GM19468 (cell line): Measurements from ENCODE around the gene FOCAD.
"Not testable (repeated sequence)": the region's sequence is repeated elsewhere in the genome, so short reads cannot be mapped to it uniquely, and the experiment has no call there.

Experiments used
- ATAC-seq: cut with Tn5 transposase; IDR thresholded peaks from one replicate; pipeline ENCODE4 v1.9.1; 2021; ENCODE audit warnings: mild to moderate bottlenecking, moderate library complexity, moderate number of reproducible peaks; ENCODE audit not compliant: unreplicated experiment; ENCODE audit errors: extremely low read depth

FOCAD gene

DNA sequence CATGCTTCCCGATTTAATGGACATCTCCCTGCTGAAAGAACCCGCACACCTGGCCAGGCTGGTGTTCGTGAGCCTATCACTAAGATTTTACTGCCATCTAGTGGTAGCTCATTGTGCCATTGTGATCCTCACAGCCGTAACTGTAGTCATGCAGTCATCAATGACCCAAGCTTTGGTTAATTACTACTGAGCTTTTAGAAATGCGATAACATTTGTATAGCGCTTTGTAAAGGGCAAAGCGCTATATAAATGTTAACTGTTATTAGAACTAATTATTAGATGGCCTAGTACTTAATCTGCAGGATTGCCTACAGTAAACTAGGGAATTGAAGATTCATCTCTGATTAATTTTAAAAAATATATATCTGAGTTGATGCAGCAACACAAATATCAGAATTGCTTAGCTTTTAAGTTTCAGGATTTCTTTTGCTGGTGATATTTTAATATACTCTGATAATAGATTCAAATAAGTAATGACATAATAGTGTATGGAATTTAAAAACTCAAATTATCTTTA is 257.2 kb downstream of the FOCAD start:
- peak; percentile 75 for ATAC-seq

DNA sequence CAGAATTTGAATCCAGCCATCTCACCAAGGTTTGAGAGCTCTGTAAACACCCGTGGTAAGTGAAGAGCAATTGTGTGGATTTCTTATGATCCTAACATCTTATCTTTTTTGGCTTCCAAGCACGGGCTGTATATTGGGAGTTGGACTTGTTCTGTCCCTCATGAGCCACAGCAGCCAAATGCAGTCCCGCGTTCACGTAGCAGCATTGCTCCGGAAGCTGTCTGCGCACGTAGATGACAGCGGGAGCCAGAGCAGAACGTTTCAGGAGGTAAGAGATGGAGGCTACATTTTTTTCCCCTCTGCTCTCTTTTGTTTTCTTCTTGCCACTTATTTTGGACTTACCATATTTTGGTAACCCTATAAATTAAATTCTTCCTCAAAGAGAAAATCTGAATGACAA is 260.4 kb downstream of the FOCAD start:
- ATAC-seq = no peak

DNA sequence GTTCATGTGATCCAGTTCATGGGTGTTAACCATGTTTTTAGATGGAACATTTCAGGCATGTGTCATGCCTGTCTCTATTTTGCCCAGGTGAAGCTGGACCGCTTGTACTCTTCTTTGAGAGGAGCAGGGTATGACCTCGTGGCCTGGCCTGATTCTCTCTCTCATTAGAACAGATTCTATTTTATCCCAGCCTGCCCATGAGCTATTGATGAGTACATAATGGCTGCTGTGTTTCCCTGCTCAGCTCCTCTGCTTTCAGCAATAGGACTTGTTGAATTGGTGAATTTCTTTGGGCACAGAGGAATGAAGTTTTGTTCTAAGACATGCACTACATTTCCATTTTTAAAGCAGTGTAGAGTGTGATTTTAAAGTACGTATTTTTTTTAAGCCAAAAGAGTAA is 261.2 kb downstream of the FOCAD start:
- no peak for ATAC-seq

DNA sequence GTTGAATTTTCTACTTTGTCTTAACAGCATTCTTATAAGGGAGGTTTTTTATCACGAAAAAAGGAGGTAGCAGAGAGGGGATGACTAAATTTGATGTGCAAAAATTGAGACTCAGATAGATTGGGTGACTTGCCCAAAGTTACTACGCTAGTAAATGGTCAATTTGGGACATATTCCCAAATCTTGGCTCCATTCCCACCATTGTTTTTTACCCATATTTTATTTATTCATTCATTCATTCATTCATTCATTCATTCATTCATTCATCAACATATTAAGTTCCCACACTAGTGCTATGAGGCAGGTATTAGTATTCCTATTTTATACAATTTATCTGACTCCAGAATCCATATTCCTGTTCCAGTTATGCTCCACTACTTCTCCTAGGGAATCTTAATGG is 261.8 kb downstream of the FOCAD start:
- ATAC-seq = no peak

DNA sequence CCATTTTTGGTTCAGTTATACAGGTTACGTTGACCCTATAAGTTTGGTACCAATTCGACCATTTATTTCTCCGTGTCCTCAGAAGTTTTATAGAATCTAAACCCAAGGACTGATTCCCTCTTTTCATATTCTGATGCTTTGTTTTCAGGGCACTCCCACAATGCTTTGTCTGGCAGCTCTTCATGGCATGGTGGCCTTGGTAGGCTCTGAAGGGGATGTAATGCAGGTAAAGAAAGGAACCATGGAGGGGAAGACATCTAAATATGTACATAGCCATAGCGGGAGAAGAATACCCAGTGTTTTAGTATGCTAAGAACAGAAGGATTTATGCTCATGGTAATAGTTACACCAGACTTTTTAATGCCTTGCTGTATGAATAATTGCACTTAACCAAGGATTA is 264.6 kb downstream of the FOCAD start:
- no peak for ATAC-seq

DNA sequence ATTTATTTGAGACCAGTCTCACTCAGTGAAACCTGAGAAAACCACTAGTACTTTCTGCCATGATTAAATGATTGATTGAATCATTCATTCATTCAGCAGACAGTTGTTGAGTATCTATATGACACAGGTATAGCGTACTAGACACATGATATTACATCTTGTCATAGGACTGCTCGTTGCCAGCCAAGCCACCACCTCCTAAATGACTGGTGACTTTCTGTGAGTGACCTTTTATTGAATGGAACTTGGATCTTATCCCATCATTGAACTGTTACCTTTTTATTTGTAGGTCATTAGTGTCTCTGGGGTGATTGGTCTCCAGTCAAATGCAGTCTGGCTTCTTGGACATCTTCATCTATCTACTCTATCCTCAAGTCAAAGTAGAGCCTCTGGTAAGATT is 266.6 kb downstream of the FOCAD start:
- no peak for ATAC-seq

DNA sequence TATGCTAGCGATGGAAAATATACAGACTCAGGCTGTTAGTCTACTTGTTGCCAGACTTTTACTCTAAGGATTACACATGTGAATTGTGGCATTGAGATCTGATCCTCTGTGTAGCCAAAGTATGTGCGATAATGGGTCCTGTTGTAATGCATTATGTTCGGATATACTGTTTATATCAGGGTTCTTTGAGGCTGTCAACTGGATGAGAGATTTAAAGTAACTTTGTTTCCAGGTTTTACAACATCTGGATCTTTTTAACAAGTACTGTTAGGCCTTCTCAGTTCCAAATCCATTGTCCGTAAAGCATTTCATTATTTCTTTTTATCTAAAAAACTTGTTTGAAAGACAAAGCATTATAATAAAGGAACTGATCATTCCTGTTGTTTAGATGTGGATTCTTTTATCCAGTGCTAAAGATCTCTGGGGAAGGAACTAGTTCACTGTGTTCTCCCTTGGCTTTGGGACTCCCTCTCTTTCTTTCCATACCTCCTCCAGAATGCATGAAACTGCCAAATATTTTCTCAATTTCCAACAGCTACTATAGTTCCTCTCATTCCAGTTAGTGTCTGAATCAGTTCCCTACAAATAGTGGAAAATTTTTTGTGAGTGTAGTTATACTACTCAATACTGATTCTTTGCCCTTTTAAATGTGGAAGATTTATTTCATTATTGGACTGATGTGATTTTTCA is 278.6 kb downstream of the FOCAD start:
- ATAC-seq = no peak

DNA sequence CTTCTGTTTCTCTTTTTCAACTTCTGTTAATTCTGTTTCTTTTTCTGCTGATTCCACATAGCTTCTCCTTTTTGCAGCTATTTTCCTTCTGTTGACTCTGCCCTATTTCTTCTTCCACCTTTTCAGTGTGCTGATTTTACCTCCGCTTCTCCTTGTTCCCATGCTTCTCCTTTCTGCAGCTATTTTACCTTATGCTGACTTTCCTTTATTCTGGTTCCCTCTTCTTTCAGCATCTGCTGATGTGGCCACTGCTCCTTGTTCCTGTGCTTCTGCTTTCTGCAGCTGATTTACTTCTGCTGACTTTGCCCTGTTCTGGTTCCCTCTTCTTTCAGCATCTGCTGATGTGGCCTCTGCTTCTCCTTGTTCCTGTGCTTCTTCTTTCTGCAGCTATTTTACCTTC is 288.6 kb downstream of the FOCAD start:
- ATAC-seq = no peak

DNA sequence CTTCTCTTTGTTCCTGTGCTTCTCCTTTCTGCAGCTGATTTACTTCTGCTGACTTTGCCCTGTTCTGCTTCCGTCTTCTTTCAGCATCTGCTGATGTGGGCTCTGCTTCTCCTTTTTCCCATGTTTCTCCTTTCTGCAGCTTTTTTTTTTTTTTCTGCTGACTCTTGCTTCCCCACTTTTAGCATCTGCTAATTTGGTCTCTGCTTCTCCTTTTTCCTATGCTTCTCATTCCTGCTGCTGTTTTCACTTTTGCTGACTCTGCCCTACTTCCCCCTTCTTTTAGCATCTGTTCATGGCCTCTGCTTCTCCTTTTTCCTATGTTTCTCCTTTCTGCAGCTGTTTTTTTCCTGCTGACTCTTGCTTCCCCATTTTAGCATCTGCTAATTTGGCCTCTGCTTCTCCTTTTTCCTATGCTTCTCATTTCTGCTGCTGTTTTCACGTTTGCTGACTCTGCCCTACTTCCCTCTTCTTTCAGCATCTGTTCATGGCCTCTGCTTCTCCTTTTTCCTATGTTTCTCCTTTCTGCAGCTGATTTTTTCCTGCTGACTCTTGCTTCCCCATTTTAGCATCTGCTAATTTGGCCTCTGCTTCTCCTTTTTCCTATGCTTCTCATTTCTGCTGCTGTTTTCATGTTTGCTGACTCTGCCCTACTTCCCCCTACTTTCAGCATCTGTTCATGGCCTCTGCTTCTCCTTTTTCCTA is 289.3 kb downstream of the FOCAD start:
- ATAC-seq = not testable (repeated sequence)

DNA sequence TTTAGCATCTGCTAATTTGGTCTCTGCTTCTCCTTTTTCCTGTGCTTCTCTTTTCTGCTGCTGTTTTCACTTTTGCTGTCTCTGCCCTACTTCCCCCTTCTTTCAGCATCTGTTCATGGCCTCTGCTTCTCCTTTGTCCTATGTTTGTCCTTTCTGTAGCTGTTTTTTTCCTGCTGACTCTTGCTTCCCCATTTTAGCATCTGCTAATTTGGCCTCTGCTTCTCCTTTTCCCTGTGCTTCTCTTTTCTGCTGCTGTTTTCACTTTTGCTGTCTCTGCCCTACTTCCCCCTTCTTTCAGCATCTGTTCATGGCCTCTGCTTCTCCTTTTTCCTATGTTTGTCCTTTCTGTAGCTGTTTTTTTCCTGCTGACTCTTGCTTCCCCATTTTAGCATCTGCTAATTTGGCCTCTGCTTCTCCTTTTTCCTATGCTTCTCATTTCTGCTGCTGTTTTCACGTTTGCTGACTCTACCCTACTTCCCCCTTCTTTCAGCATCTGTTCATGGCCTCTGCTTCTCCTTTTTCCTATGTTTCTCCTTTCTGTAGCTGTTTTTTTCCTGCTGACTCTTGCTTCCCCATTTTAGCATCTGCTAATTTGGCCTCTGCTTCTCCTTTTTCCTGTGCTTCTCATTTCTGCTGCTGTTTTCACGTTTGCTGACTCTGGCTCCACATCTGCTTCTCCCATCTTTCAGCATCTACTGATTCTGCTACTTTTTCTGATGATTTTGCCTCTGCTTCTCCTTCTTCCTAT is 290.3 kb downstream of the FOCAD start:
- ATAC-seq = not testable (repeated sequence)

DNA sequence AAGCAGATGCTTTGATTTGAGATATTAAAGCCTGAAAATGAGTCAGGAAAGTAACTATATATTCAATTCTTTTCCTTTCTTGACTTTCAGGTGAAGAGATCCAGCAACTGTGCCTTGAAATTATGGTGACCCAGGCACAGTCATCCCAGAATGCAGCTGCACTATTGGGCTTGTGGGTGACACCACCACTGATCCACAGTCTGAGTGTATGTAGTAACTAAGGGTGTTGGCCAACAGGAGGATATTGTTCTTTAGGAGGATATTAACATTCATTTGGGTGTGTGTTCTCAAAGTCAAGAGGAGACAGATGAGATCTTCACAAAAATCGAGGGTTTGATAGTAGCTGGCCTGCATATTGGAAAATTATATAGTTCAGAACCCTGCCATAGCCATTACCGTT is 294.2 kb downstream of the FOCAD start:
- no peak for ATAC-seq

DNA sequence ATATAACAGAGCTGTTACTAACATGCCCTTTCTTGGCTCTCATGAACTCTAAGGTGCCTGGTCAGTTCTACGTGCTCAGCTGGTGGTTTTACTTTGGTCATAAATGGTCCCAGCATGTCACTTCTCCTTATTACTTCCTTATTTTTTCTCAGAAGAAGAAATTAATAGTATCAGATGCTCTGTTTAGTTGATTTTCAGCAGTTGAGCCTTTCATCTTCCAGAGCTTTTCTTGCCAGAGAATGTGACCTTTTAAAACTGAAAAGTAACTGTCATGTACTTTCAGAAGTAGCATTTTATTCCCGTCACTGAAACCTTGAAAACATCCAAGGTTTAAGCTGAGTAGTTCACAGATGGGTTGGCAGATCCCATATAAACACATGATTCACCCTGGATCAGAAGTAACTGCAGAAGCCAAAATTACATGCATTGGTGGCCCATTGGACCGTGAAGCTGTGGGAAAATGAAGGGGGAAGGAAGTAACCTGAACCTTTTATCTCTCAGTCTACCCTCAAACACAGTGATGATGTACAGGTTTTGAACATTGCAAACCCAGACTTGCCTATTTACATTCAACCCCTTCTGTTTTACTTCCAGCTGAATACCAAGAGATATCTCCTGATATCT is 296.9 kb downstream of the FOCAD start:
- peak; percentile 25 for ATAC-seq

DNA sequence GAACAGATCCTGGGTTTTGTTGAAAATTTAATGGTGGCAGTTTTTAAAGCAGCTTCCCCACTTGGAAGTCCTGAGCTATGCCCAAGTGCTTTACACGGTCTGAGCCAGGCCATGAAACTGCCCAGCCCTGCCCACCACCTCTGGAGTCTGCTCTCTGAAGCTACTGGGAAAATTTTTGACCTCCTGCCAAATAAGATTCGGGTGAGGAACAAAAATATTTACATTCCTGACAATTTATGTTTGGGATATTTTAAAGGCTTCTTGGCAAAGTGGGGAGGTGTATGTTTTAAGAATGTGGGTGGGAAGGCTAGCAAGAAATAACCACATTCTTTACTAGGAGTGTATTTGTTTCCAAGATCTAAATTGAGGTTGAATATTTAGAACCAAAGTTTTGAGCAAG is 297.4 kb downstream of the FOCAD start:
- ATAC-seq = no peak

DNA sequence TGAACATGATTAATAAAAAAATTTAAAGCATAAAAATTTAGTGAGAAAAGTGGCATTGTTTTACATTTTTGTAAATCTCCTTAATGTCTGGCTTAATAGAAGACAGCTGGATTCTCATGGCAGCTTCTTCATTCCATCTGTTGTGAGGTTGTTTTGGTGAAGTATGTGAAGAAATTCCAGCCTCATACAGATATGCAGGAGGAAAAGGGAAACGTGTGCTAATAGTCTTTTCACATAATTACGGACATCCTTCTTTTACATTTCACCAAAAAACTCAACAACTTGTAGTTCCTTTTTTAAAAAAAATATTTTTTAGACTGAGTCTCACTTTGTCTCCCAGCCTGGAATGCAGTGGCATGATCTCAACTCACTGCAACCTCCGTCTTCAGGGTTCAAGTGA is 300.4 kb downstream of the FOCAD start:
- ATAC-seq = no peak

DNA sequence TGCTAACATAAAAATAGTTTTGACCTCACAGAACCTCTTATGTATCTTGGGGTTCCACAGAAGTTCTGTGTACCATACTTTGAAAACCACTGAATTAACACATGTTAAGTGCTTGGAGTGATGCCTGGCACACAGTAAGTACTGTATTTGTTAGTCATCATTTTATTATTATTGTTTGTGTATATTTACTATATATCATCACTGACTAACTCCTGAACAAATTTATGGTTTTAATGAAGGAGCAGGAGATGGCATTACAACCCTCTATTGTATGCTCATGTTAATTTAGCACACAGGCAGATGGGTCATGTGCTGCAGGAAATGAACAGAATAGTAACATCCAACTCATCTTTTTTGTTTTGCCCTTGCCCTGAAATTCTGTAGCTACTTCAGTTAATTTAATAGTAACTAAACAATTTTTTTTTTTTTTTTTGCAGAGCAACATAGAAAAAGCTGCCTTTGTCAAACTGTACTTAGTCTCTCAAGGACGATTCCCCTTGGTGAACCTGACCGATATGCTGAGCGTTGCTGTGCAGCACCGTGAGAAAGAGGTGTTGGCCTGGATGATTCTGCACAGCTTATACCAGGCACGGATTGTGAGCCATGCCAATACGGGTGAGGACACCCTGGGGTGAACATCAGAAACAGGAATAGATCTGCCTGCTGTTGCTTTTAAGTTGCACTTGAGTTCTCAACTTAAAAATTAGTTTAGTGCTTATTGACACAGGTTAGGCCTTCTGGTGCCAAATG is 302.0 kb downstream of the FOCAD start:
- ATAC-seq = no peak

DNA sequence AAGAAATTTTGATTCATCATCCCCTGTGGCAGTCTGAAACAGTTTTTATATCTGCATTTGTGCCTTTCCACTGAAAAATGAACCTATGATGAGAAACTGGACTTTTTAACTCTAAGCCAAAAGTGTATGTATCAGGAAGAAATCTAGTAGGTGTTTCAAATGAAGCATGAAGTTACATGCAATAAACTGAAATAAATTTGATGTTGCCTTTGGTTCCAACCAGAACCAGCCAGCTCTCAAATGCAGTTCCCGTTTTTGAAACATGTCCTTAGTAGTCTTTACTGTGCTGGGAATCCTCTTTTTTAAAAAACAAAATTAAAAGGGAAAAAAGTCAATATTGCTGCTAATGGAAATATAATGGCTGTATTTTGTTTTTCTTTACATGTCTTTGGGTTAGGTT is 303.5 kb downstream of the FOCAD start:
- no peak for ATAC-seq

DNA sequence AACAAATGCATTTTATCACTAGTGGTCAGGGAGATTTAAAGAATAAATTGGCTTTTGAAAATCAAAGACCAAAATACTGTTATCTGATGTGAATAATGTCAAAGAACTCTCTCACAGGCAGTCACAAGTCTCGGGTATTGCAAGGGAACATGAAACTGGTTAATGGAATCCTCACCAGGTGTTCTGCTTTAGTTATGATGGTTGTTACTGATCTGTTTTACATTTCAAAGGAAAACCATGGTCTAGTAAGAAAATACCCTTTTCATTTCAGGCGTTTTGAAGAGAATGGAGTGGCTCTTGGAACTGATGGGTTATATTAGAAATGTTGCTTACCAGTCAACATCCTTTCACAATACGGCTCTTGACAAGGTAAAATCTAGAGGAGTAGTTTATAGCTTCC is 304.0 kb downstream of the FOCAD start:
- no peak for ATAC-seq

DNA sequence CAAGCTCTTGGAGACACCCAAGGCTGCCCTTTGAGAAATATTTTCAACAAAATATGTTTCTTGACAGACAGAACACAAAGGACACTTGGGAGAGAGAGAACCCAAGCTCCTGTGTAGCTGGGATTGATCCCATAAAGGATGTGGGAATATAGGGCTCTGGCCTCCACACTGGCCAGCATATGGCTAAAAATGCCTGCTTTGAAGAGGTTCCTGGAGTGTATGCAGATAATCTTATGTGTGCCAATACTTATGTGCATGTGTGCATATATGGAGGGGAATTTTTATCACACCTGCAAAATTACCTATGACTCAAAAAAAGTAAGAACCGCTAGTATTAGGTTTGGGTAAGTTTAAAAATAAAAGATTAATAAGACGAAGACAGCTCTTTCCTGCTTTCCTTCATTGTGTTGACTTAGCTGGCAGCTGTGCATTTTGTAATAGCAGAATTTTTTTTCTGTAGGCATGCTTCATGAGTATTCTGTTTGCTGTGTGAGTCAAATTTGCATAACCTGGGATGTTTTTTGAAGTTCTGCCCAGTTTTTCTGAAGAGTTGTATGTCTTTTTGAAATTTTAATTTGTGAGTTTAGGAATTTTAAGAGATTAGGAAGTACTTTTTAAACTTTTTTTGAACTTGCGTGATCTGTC is 304.7 kb downstream of the FOCAD start:
- no peak for ATAC-seq

DNA sequence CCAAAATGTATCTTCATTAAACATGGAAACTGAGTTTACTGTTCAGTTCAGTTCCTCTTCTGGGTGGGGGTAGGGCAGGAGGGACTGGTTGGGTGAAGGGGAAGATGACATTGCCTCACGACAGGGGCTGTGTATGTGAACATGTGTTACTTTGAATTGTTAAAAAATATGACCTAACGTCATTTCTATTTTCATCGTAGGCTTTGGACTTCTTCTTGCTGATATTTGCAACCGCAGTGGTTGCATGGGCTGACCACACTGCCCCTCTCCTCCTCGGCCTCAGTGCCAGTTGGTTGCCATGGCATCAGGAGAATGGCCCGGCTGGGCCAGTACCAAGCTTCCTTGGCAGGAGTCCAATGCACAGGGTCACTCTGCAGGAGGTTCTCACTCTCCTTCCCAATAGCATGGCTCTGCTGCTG is 305.9 kb downstream of the FOCAD start:
- ATAC-seq = no peak

DNA sequence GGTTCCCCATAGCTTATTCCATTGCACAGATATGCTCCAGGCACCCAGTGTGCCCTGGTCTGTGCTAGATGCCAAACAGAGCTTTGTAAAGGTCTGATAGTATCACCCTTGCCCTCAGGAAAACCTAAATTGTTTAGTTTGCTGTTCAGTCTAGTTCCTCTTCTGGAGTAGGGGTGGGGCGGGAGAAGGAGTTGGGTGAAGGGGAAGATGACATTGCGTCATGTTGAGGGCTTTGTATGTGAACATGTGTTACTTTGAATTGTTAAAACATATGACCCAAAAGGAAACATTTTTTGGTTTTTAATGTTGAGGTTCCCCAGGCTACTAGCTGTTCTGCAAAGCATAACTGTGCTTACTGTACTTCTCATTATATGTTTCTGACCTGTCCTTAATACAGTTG is 306.8 kb downstream of the FOCAD start:
- ATAC-seq = no peak
